Common myeloid progenitor, CD34-positive (primary cell): ENCODE data around the gene NKX3-2.

Experiments used
- CTCF ChIA-PET: fragments of 350-600 bp; sonication (Branson Sonifier 250); formaldehyde crosslinking; loops from one replicate; lab custom pipeline; 2021; ENCODE audit warnings: antibody characterized with exemption; lab: Charles Lee
- POLR2A ChIA-PET: fragments of 350-600 bp; sonication (Branson Sonifier 250); formaldehyde crosslinking; loops from one replicate; lab custom pipeline; 2021; ENCODE audit warnings: antibody characterized with exemption; lab: Charles Lee
- DNase-seq, 3 donors: peaks; one replicate each; pipeline versions ENCODE4 v3.0.0 to v3.0.0-alpha.2; 2013
- H3K27ac ChIP-seq, 2 experiments: 1 replicate in 1 of 2; 2 replicates in 1 of 2; pipeline ENCODE4 v1.7.0; 2013; ENCODE audit warnings: inconsistent platforms in 2 of 2, low read length in 2 of 2, mild to moderate bottlenecking in 2 of 2, low read depth in 1 of 2, moderate library complexity in 1 of 2; ENCODE audit not compliant: severe bottlenecking in 2 of 2, insufficient read depth in 1 of 2, poor library complexity in 1 of 2
- H3K27me3 ChIP-seq, 5 experiments: replicated peaks in 2 of 5; 1 replicate in 3 of 5; 2 replicates in 2 of 5; pipeline versions ENCODE4 v1.6.1 to v1.7.0; 2013; ENCODE audit warnings: low read length in 4 of 5, mild to moderate bottlenecking in 2 of 5, moderate library complexity in 2 of 5, inconsistent platforms in 1 of 5; ENCODE audit not compliant: insufficient read depth in 5 of 5, control insufficient read depth in 4 of 5
- H3K36me3 ChIP-seq, 4 experiments: 1 replicate in 2 of 4; 2 replicates in 2 of 4; pipeline versions ENCODE4 v1.6.1 to v1.7.0; 2013; ENCODE audit warnings: low read length in 3 of 4, control low read depth in 1 of 4, mild to moderate bottlenecking in 1 of 4; ENCODE audit not compliant: control insufficient read depth in 4 of 4, insufficient read depth in 4 of 4
- H3K4me1 ChIP-seq, 4 experiments: 1 replicate in 3 of 4; 2 replicates in 1 of 4; pipeline versions ENCODE4 v1.6.1 to v1.7.1; 2013; ENCODE audit warnings: low read length in 3 of 4, mild to moderate bottlenecking in 3 of 4, control low read depth in 1 of 4, inconsistent platforms in 1 of 4, moderate library complexity in 1 of 4; ENCODE audit not compliant: control insufficient read depth in 4 of 4, insufficient read depth in 4 of 4; ENCODE audit errors: control extremely low read depth in 1 of 4
- H3K4me3 ChIP-seq, 7 experiments: 1 replicate in 4 of 7; 2 replicates in 3 of 7; pipeline versions ENCODE4 v1.5.1 to v1.7.0; 2013; ENCODE audit warnings: mild to moderate bottlenecking in 7 of 7, low read length in 6 of 7, moderate library complexity in 6 of 7, inconsistent platforms in 2 of 7, low read depth in 2 of 7, control low read depth in 1 of 7; ENCODE audit not compliant: insufficient read depth in 4 of 7, control insufficient read depth in 1 of 7; ENCODE audit errors: extremely low read depth in 1 of 7
- H3K9me3 ChIP-seq, 5 experiments: 1 replicate in 4 of 5; 2 replicates in 1 of 5; pipeline versions ENCODE4 v1.6.1 to v1.7.1; 2013; ENCODE audit warnings: low read length in 4 of 5, mild to moderate bottlenecking in 2 of 5, inconsistent platforms in 1 of 5, low read depth in 1 of 5, moderate library complexity in 1 of 5; ENCODE audit not compliant: control insufficient read depth in 4 of 5, insufficient read depth in 2 of 5; ENCODE audit errors: control extremely low read depth in 1 of 5
- WGBS: methylation state at CpG from one replicate; pipeline ENCODE4 v1.1.5; 2013; ENCODE audit not compliant: insufficient coverage; 5-methylcytosine and 5-hydroxymethylcytosine counted together

NKX3-2 gene

DNA sequence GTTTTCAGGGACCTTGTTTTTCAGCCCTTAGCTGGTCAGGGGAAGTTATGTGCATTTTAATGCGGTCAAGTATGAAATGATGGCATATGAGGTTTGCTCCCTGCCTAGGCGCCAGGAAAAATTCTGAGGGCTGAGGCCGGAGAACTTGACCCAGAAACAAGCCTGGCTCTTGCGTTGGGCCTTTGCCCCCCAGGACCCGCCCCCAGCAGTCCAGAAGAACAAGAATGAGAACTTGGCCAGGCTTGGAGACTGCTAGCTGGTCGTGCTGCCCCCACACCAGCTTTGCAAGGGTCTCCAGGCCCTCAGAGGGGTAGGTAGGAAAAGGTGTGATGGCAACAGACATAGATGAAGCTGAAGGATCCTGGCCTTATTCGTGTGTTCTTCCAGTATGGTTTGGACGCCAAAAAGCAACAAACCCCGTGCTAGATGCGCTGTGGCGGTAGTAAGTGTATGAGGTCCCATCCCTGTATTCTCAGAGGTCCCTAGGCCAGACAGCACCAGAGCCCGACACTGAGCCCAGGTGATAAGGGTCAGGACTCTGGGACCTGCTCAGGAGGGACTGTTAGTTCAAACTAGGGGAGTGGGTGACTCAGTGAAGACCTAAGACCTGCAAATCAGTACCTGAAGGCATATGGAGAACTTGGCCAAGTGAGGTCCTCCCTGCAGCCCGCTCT lies 10.5 kb downstream of the NKX3-2 start:
- H3K9me3 ChIP-seq = peaks cover 0 to 13% (median 5%) of the 10 kb centered on the region in 5 experiments
- ChIA-PET POLR2A (no interaction called here), CTCF (interaction anchor here (1.4 to 4.6 kb wide), 3 partner anchors 10 to 681 kb away, joined by 3 to 17 read pairs (median 5); partner anchors contain the start of gene NKX3-2)
- no peak for DNase-seq
- peaks cover 5 to 26% (median 14%) of the 10 kb centered on the region in 4 experiments for H3K4me1 ChIP-seq
- H3K36me3 ChIP-seq = no peaks in the 10 kb centered on the region
- H3K27me3 ChIP-seq = peaks cover 25 to 100% (median 84%) of the 10 kb centered on the region in 5 experiments
- WGBS = 10% methylated on average over 13 of the region's 13 CpGs
- no peak overlapping the region for H3K4me3 ChIP-seq
- H3K27ac ChIP-seq = no peak overlapping the region

DNA sequence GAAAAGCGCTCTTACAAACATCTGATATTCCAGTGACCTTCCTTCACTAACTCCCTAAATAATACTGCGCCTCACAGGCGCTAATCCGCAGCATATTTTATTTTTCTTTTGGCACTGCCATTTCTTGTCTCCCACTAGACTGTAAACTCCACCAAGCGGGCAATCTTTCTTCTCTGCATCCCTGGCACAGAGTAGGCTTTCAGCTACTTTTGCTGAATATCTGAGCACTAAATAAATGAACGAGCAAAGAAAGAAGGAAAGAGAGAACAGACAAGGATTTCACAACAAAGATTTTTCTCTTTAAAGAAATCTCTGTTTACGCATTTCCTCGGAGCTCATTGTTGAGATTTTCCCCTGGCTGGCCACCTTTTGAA lies 12.7 kb downstream of the NKX3-2 start:
- peaks cover 2 to 31% (median 21%) of the 10 kb centered on the region in 4 experiments for H3K4me1 ChIP-seq
- H3K27ac ChIP-seq = no peak overlapping the region
- ChIA-PET CTCF (interaction anchor here (1.1 to 2.4 kb wide), 3 partner anchors 9 to 17 kb away, joined by 3 to 6 read pairs (median 3); no protein-coding TSS in a partner anchor), POLR2A (no interaction called here)
- no peak for DNase-seq
- peak overlapping the region in 1 of 7 experiments; percentile 18 for H3K4me3 ChIP-seq
- H3K9me3 ChIP-seq = peaks cover 0 to 8% (median 0%) of the 10 kb centered on the region in 5 experiments
- 28% methylated on average over 8 of the region's 8 CpGs for WGBS
- H3K27me3 ChIP-seq = peaks cover 29 to 100% (median 82%) of the 10 kb centered on the region in 5 experiments
- no peaks in the 10 kb centered on the region for H3K36me3 ChIP-seq

DNA sequence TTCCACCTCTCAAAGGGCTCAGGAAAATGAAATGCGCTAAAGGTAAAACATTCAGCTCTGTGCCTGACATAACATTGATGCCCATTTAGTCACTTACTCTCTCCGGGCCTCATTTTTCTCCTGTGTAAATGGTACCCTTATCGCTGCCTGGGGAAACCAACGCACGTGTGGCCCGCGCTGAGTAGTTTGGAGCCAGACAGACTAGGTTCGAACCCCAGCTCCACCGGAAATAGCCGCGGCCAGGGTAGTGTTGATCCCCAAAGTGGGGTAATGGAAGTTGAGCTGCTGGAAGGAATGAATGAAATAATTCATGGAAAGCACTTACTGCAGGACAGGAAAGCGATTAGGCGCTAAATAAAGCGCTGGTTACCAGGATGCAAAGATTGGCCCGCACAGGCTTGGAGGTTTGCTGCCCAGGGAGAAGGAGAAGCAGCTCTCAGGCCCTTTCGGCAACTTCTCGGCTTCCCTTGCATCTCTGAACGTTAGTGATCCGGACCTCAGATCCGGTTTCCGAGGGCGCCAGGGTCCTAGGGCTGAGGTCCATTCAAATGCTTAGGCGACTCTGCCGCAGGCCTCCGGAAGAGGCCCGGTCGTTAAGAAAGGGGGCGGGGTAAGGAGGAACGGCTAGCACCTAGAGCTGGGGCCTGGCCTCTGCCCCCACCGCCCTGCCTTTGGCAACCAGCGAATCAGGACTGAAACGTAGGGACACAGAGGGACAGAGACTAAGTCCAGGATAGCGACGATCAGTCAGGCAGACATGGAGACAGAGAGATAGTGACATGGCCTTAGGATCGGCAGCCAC lies 13.3 kb downstream of the NKX3-2 start:
- peaks cover 29 to 100% (median 83%) of the 10 kb centered on the region in 5 experiments for H3K27me3 ChIP-seq
- ChIA-PET CTCF (interaction anchor here (1.0 to 2.4 kb wide), 6 partner anchors 9 to 35 kb away, joined by 3 to 6 read pairs (median 3); no protein-coding TSS in a partner anchor), POLR2A (no interaction called here)
- peaks cover 0 to 31% (median 21%) of the 10 kb centered on the region in 4 experiments for H3K4me1 ChIP-seq
- H3K27ac ChIP-seq = no peak overlapping the region
- H3K9me3 ChIP-seq = peaks cover 0 to 8% (median 0%) of the 10 kb centered on the region in 5 experiments
- no peaks in the 10 kb centered on the region for H3K36me3 ChIP-seq
- 6% methylated on average over 24 of the region's 35 CpGs for WGBS
- no peak for DNase-seq
- H3K4me3 ChIP-seq = peak overlapping the region in 1 of 7 experiments; percentile 18

DNA sequence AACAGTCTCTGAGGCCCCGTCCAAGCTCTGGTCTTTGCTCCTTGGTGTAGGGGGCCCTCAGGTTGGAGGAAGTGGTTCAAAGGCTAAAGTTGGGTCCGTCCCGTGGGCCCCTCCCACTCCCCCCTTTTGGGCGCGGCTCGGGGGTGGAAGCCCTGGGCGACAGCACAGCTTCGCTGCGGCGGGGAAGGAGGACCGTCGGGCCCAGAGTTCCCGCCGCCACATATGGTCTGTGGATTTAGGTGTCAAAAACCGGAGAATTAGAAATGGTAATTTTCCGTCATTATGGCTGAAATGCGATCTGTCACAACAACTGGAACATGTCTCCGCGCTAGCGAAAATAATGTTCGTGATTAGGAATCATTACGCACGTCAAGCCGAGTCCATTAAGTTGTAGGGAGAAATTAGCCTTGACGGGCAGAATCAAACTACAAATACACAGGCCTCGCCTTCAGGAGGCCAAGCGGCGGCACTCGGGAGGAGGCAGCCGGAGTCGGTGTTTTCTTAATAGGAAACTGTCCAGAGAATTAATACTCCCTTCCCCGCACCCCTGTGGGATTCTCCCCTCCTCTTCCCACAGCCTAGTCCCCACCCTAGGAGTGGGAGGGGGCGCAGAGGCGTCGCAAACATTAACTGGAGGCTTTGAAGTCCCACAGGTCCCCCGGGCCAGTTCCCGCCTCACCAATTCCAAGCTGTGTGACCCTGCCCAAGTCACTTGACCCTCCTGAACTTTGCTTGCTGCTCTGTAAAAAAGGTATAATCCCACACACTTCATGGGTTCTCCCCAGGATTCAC lies 15.0 kb downstream of the NKX3-2 start:
- Histone ChIP-seq H3K27ac (no peak overlapping the region), H3K4me3 (no peak overlapping the region), H3K36me3 (peaks cover 0 to 6% (median 0%) of the 10 kb centered on the region in 4 experiments), H3K9me3 (peaks cover 0 to 19% (median 8%) of the 10 kb centered on the region in 5 experiments), H3K4me1 (peaks cover 0 to 28% (median 20%) of the 10 kb centered on the region in 4 experiments), H3K27me3 (peaks cover 37 to 100% (median 85%) of the 10 kb centered on the region in 5 experiments)
- ChIA-PET POLR2A (no interaction called here), CTCF (interaction anchor here (1.1 to 1.8 kb wide), 3 partner anchors 9 to 14 kb away, joined by 3 to 6 read pairs (median 3); no protein-coding TSS in a partner anchor)
- WGBS = 11% methylated on average over 16 of the region's 37 CpGs
- no peak for DNase-seq

DNA sequence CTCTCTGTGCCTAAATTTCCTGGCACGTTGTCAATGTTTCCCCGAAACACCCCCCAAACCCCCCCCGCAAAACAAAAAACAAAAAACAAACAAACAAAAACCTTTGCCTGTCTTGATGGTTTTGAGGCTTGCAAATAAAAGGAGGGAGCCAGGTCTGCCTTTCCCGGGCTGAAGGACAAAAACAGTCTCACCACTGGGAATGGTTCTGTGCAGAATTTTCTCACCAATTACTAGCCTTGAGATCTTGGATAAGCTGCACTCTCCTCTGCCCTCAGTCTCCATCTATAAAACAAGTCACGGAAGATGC lies 15.5 kb downstream of the NKX3-2 start:
- WGBS = 25% methylated on average over 2 of the region's 5 CpGs
- peaks cover 0 to 26% (median 20%) of the 10 kb centered on the region in 4 experiments for H3K4me1 ChIP-seq
- no peak for DNase-seq
- H3K9me3 ChIP-seq = peaks cover 0 to 24% (median 13%) of the 10 kb centered on the region in 5 experiments
- H3K36me3 ChIP-seq = peaks cover 0 to 11% (median 0%) of the 10 kb centered on the region in 4 experiments
- H3K27ac ChIP-seq = no peak overlapping the region
- peaks cover 31 to 100% (median 85%) of the 10 kb centered on the region in 5 experiments for H3K27me3 ChIP-seq
- CTCF ChIA-PET = interaction anchor here (1.3 kb wide), 1 partner anchor 13 kb away, joined by 3 read pairs; no protein-coding TSS in a partner anchor
- H3K4me3 ChIP-seq = no peak overlapping the region
- POLR2A ChIA-PET = interaction anchor here (0.6 kb wide), 1 partner anchor 44 kb away, joined by 3 read pairs; no protein-coding TSS in a partner anchor
